Duodenal mucosa (tissue), 2 donors: Measurements from ENCODE around the gene MB21D2.
A peak's percentile ranks its signal among the peaks of the same experiment; 100 is the strongest.

ENCODE experiments used
- H3K27ac ChIP-seq: one replicate; pipeline ENCODE4 v1.7.0; 2013; ENCODE audit warnings: low read depth, low read length
- H3K27me3 ChIP-seq, 2 donors: one replicate each; pipeline ENCODE4 v1.7.0; 2013; ENCODE audit warnings: low read length in 2 of 2, control low read depth in 1 of 2; ENCODE audit not compliant: insufficient read depth in 2 of 2, control insufficient read depth in 1 of 2
- H3K36me3 ChIP-seq, 2 donors: one replicate each; pipeline ENCODE4 v1.7.0; 2013; ENCODE audit warnings: low read length in 2 of 2, control low read depth in 1 of 2; ENCODE audit not compliant: insufficient read depth in 2 of 2, control insufficient read depth in 1 of 2
- H3K4me1 ChIP-seq, 2 donors: one replicate each; pipeline ENCODE4 v1.7.0; 2013; ENCODE audit warnings: low read length in 2 of 2, control low read depth in 1 of 2; ENCODE audit not compliant: insufficient read depth in 2 of 2, control insufficient read depth in 1 of 2
- H3K4me3 ChIP-seq, 2 donors: one replicate each; pipeline ENCODE4 v1.7.0; 2013; ENCODE audit warnings: low read length in 2 of 2, low read depth in 1 of 2
- H3K9ac ChIP-seq, 2 donors: one replicate each; pipeline ENCODE4 v1.7.0; 2013; ENCODE audit warnings: low read length in 2 of 2, low read depth in 1 of 2
- H3K9me3 ChIP-seq, 2 donors: one replicate each; pipeline ENCODE4 v1.7.0; 2013; ENCODE audit warnings: low read length in 2 of 2, control low read depth in 1 of 2; ENCODE audit not compliant: control insufficient read depth in 1 of 2

The MB21D2 gene

DNA sequence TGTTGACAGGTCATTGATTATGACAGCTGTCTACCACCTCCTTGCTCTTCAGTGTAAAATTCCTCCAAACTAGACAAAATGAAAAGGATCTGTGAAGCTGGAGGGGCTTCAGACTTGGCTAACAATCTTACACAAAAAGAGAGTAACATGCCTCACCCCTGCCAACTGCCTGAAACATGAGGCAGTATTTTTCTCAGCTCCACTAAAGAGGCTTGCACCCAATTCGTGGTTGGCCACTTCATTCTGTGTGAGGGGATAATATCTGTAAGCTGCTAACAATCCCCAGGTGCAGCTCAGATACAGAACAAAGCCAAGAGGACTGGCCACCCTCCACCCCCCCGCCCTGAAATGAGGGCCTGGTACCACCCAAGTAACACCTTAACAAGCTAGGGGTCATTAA lies 2.8 kb downstream of the MB21D2 start:
- H3K36me3 ChIP-seq, result no peaks in the 10 kb centered on the region
- H3K9ac ChIP-seq, result peak overlapping the region in 1 of 2 donors; percentile 29
- peaks cover 25 to 35% of the 10 kb centered on the region in 2 donors for H3K4me1 ChIP-seq
- H3K9me3 ChIP-seq, result no peaks in the 10 kb centered on the region
- peak overlapping the region; percentile 84 to 95 for H3K4me3 ChIP-seq
- H3K27me3 ChIP-seq, result no peaks in the 10 kb centered on the region
- H3K27ac ChIP-seq, result no peak overlapping the region

DNA sequence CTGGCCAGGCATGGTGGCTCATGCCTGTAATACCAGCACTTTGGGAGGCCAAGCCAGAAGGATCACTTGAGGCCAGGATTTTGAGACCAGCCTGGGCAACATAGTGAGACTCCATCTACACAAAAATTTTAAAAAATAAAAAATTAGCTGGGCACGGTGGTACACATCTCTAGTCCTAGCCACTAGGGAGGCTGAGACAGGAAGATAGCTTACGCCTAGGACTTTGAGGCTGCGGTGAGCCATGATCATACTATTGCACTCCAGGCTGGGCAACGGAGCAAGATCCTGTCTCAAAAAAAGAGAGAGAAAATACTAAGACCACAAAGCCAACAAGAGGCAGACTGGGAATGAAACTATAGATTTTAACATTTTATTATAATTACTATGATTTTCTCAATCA lies 4.1 kb downstream of the MB21D2 start:
- H3K4me1 ChIP-seq, result peaks cover 18 to 29% of the 10 kb centered on the region in 2 donors
- H3K9me3 ChIP-seq, result no peaks in the 10 kb centered on the region
- no peak overlapping the region for H3K4me3 ChIP-seq
- H3K9ac ChIP-seq, result no peak overlapping the region
- no peaks in the 10 kb centered on the region for H3K27me3 ChIP-seq
- no peak overlapping the region for H3K27ac ChIP-seq
- H3K36me3 ChIP-seq, result no peaks in the 10 kb centered on the region

DNA sequence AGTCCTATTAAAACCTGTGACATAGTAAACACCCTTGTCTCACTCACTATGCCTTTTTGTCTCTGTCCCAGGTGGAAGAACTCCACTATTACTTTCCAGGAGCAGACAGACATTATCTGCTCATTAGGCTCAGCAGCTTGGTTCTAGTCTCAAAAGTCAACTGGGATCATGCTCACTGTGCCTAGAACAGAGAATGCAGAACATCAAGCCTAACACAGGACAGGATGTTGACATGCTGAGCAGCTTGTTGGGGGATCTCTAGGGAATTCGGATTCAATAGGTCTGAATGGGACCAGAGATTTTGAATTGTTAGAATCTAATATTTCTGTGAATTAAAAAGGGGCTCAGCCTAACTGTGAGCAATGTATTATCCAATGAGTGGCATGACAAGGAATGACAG lies 6.4 kb downstream of the MB21D2 start:
- H3K4me1 ChIP-seq, result peaks cover 13 to 34% of the 10 kb centered on the region in 2 donors

DNA sequence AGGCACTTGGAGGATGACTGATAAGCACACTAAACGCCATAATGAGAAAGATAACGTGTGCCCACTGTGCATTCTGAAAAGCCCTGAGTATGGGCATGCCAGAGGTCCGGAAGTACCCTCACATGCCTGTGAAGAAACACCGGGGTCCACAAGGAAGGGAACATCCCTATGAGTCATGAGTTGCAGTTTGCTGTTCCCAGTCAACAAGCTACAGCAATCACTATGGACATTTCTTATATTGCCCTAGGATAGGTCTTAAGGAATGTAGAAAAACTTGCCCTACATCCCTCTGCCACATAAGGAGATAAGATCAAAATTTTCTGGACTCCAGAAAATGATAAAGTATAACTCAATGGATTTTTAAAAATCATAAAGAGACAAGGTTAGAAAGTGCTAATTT lies 9.9 kb downstream of the MB21D2 start:
- Histone ChIP-seq H3K4me1 (peaks cover 12 to 22% of the 10 kb centered on the region in 2 donors), H3K36me3 (no peaks in the 10 kb centered on the region), H3K4me3 (no peak overlapping the region), H3K27me3 (no peaks in the 10 kb centered on the region), H3K9ac (no peak overlapping the region), H3K9me3 (peaks cover 0 to 6% of the 10 kb centered on the region in 2 donors), H3K27ac (no peak overlapping the region)

More for the DNA sequence above, 6.4 kb downstream of the MB21D2 start:
- no peaks in the 10 kb centered on the region for H3K27me3 ChIP-seq
- no peaks in the 10 kb centered on the region for H3K9me3 ChIP-seq
- no peaks in the 10 kb centered on the region for H3K36me3 ChIP-seq
- H3K9ac ChIP-seq, result no peak overlapping the region
- no peak overlapping the region for H3K4me3 ChIP-seq
- H3K27ac ChIP-seq, result no peak overlapping the region

DNA sequence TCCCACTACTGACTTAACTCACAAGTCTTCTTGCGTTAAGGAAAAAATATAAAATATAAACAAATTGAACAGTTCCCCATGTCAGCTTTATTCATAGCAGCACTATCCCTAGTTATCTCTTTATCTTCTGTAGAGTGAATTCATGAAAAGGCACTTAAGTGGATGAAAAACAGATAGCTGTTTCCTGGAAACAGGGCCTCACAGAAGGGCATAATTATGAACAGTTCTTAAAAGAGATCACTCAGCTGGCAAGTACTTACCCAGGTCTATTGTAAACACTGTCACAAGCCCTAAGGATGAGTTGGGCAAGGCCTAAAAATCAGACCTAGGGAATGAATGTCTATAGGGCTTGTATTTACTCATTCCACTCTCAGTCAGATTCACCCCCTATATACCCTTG lies 10.7 kb downstream of the MB21D2 start:
- Histone ChIP-seq H3K27ac (no peak overlapping the region), H3K36me3 (no peaks in the 10 kb centered on the region)

DNA sequence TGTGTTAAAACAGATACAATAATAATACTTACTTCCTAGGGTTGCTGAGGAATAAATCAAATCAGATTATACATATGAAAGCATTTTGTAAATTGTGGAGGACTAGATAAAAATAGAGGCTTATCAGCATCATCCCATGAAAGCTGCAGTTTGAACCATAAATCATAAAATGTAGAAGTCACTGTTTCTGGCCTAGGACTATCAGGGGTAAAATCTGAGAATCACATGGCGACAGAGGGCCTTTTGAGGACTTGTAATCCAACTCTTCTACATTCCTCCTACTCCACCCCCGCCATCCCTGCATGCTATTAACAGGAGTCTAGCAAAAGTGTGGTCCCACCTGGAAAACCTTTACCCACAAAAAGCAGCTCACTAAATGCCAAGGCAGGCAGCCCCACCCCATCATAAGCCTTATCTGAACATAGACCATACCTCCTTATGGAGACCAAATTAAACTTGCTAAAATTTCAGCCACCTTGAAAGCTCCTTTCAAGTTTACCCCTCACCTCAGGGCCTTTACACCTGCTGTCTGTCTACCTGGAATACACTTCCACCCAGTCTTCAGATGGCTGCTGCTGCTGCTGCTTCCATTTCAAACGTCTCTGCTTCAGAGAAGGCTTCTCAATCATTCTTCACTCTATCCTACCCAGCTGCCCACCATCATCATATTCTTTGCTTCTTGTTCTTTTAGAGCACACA lies 11.5 kb downstream of the MB21D2 start:
- no peak overlapping the region for H3K4me3 ChIP-seq
- no peak overlapping the region for H3K9ac ChIP-seq
- H3K36me3 ChIP-seq, result no peaks in the 10 kb centered on the region
- peaks cover 27 to 29% of the 10 kb centered on the region in 2 donors for H3K4me1 ChIP-seq
- no peak overlapping the region for H3K27ac ChIP-seq
- H3K9me3 ChIP-seq, result peaks cover 0 to 6% of the 10 kb centered on the region in 2 donors
- no peaks in the 10 kb centered on the region for H3K27me3 ChIP-seq

More for the DNA sequence above, 10.7 kb downstream of the MB21D2 start:
- Histone ChIP-seq H3K9ac (no peak overlapping the region), H3K27me3 (no peaks in the 10 kb centered on the region), H3K4me3 (no peak overlapping the region), H3K9me3 (peaks cover 0 to 6% of the 10 kb centered on the region in 2 donors), H3K4me1 (peaks cover 20 to 28% of the 10 kb centered on the region in 2 donors)

DNA sequence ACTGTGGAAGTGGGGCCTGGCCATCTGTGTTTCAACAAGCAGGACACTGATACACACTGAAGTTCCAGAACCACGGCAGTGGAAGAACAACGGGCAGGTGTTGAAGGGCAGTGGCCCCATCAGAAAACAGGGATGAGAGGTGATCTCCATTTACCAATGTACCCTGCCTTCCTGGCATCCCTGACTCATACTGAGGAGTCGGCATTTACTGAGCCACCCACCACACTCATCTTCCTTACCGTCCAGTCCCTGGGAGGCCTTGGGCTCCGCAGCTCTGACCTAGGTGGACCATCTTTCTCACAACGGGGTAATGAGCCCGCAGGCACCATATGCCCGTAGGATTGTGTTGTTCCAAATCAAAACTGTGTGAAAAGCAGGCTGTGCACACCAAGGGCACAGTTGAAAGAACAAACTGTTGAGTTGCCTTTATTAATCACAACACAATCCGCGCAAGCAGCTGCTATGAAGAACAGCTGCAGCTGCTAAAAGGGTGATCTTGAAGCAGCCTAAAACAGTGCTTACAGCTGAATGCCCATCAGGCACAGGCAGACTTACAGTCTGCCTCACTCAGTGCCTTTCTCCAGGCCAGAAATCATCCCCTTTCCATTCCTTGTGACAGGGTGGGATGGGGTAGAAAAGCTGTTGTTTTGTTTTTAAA lies 12.9 kb downstream of the MB21D2 start:
- H3K9me3 ChIP-seq, result peaks cover 0 to 6% of the 10 kb centered on the region in 2 donors
- no peak overlapping the region for H3K4me3 ChIP-seq
- H3K27ac ChIP-seq, result no peak overlapping the region
- H3K27me3 ChIP-seq, result no peaks in the 10 kb centered on the region
- H3K9ac ChIP-seq, result no peak overlapping the region
- H3K4me1 ChIP-seq, result peaks cover 32 to 33% of the 10 kb centered on the region in 2 donors
- no peaks in the 10 kb centered on the region for H3K36me3 ChIP-seq

DNA sequence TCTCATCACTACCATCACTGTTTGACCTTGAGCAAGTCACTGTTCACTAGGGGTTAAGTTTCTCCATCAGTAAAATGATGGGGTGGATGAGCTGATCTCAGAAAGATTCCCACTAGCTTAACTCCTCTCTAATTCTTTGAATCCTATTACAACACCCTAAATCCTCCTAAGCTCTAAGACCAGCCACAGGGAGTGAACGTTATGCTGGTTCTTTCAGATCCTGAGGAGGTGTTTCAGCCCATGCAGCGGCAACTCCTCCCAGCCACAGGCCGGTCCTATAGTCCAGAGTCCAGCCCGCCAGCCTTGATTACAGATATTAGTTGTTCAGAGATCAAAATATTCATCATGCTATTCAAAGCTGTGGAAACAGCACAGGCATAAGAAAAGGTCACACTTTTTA lies 15.1 kb downstream of the MB21D2 start:
- H3K36me3 ChIP-seq, result no peaks in the 10 kb centered on the region
- peak overlapping the region in 1 of 2 donors; percentile 27 for H3K9ac ChIP-seq
- no peak overlapping the region for H3K27ac ChIP-seq
- peaks cover 0 to 6% of the 10 kb centered on the region in 2 donors for H3K9me3 ChIP-seq
- no peaks in the 10 kb centered on the region for H3K27me3 ChIP-seq
- peak overlapping the region; percentile 21 to 50 for H3K4me3 ChIP-seq
- H3K4me1 ChIP-seq, result peaks cover 37 to 39% of the 10 kb centered on the region in 2 donors

DNA sequence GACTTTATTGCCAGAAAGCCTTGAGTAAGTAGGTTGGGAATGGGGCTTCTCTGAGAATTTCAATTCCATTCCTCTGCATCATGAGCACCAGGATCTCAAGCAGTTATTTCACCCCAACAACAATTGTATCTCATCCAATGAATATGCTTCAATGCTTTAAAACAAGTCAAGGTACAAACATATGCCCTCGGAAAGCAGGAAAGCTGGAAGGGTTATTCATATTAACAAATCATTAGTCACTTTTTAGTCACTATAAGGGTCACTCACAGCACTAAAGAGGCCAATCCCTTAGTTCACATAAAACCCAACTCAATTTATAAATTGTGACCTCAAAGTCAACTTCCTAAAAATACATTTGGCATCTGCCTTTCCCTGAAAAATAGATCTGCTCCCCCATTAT lies 16.2 kb downstream of the MB21D2 start:
- Histone ChIP-seq H3K27me3 (no peaks in the 10 kb centered on the region), H3K9me3 (peaks cover 0 to 6% of the 10 kb centered on the region in 2 donors), H3K4me3 (peak overlapping the region in 1 of 2 donors; percentile 21), H3K4me1 (peaks cover 47 to 50% of the 10 kb centered on the region in 2 donors), H3K36me3 (no peaks in the 10 kb centered on the region), H3K27ac (no peak overlapping the region), H3K9ac (no peak overlapping the region)

DNA sequence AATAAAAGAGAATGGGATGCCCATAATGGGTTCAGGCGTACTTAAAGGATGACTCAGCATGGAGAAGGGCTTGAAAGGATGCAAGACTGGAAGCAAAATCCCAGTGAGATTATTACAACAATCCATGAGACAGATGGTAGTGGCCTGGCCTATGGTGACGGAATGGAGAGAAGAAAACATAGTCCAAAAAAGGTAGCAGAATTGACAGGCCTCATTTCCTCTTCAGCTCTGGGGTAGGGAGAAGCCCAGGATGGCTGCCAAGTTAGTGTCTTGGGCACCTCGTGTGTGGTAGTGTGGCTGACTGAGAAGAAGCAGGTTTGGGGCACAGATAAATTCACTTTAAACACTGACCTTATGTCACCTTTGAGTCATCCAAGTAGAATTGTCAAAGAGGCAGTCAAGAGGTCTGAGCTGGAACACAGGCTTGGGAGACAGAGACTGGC lies 18.1 kb downstream of the MB21D2 start:
- no peak overlapping the region for H3K4me3 ChIP-seq
- no peak overlapping the region for H3K27ac ChIP-seq
- H3K36me3 ChIP-seq, result no peaks in the 10 kb centered on the region
- H3K9ac ChIP-seq, result no peak overlapping the region
- H3K27me3 ChIP-seq, result no peaks in the 10 kb centered on the region
- peaks cover 0 to 6% of the 10 kb centered on the region in 2 donors for H3K9me3 ChIP-seq
- peaks cover 51 to 63% of the 10 kb centered on the region in 2 donors for H3K4me1 ChIP-seq
